ENCODE results near the gene RAB27A.

Gene RAB27A

GRCh38 chr15:55170361-55170760 is 119.3 kb downstream of the RAB27A start:
- no peaks in the 10 kb centered on the region for H3K79me2 ChIP-seq (ENCODE audit: low read length)
- TF ChIP-seq CTCF (IDR thresholded peaks at IDR 0.05; ENCODE audit: low read length) (no peak), EZH2phosphoT487 (IDR thresholded peaks at IDR 0.05; ENCODE audit: low read length) (no peak), EZH2 (optimal IDR thresholded peaks at IDR 0.05; ENCODE audit: low read depth, low read length) (no peak)
- DNase-seq: no peak
- no peaks in the 10 kb centered on the region for H3K4me1 ChIP-seq (ENCODE audit: low read length)
- no peaks in the 10 kb centered on the region for H3K27me3 ChIP-seq (replicated peaks; ENCODE audit: insufficient read depth, low read length)
- H3K4me3 ChIP-seq (ENCODE audit: low read length): no peak overlapping the region
- no peak overlapping the region for H3K9ac ChIP-seq (ENCODE audit: low read length)
- H3K27ac ChIP-seq (ENCODE audit: low read length): no peak overlapping the region
- H3K4me2 ChIP-seq (ENCODE audit: low read depth, low read length): no peak overlapping the region
- H4K20me1 ChIP-seq (ENCODE audit: insufficient read depth, low read length): no peaks in the 10 kb centered on the region
- H3K36me3 ChIP-seq (replicated peaks; ENCODE audit: insufficient read depth, low read length): no peaks in the 10 kb centered on the region
- H3F3A ChIP-seq (ENCODE audit: insufficient read depth, low read length): no peaks in the 10 kb centered on the region
- H2AFZ ChIP-seq (ENCODE audit: low read length): no peak overlapping the region
- no peaks in the 10 kb centered on the region for H3K9me2 ChIP-seq (replicated peaks; ENCODE audit: insufficient read depth, low read length)
- H3K9me3 ChIP-seq (replicated peaks; ENCODE audit: insufficient read depth, low read length): no peaks in the 10 kb centered on the region

- H3K27me3 ChIP-seq (replicated peaks; ENCODE audit: insufficient read depth, low read length): no peaks in the 10 kb centered on the region
- H2AFZ ChIP-seq (ENCODE audit: low read length): no peak overlapping the region
- TF ChIP-seq EZH2phosphoT487 (IDR thresholded peaks at IDR 0.05; ENCODE audit: low read length) (no peak), EZH2 (optimal IDR thresholded peaks at IDR 0.05; ENCODE audit: low read depth, low read length) (no peak), CTCF (IDR thresholded peaks at IDR 0.05; ENCODE audit: low read length) (peak; percentile 92)
- no peaks in the 10 kb centered on the region for H4K20me1 ChIP-seq (ENCODE audit: insufficient read depth, low read length)
- peak; percentile 71 for DNase-seq
- no peaks in the 10 kb centered on the region for H3K36me3 ChIP-seq (replicated peaks; ENCODE audit: insufficient read depth, low read length)
- no peak overlapping the region for H3K4me2 ChIP-seq (ENCODE audit: low read depth, low read length)
- H3F3A ChIP-seq (ENCODE audit: insufficient read depth, low read length): no peaks in the 10 kb centered on the region
- no peaks in the 10 kb centered on the region for H3K9me2 ChIP-seq (replicated peaks; ENCODE audit: insufficient read depth, low read length)
- no peak overlapping the region for H3K9ac ChIP-seq (ENCODE audit: low read length)
- H3K27ac ChIP-seq (ENCODE audit: low read length): no peak overlapping the region
- H3K79me2 ChIP-seq (ENCODE audit: low read length): no peaks in the 10 kb centered on the region
- no peaks in the 10 kb centered on the region for H3K4me1 ChIP-seq (ENCODE audit: low read length)
- no peak overlapping the region for H3K4me3 ChIP-seq (ENCODE audit: low read length)
- no peaks in the 10 kb centered on the region for H3K9me3 ChIP-seq (replicated peaks; ENCODE audit: insufficient read depth, low read length)
Measured at GRCh38 chr15:55168350-55168974, 121.2 kb downstream of the RAB27A start.

- Histone ChIP-seq H2AFZ (ENCODE audit: low read length) (no peak overlapping the region), H3K9me2 (replicated peaks; ENCODE audit: insufficient read depth, low read length) (no peaks in the 10 kb centered on the region), H3K4me1 (ENCODE audit: low read length) (no peaks in the 10 kb centered on the region), H4K20me1 (ENCODE audit: insufficient read depth, low read length) (no peaks in the 10 kb centered on the region), H3K9ac (ENCODE audit: low read length) (no peak overlapping the region), H3K4me3 (ENCODE audit: low read length) (no peak overlapping the region), H3K9me3 (replicated peaks; ENCODE audit: insufficient read depth, low read length) (no peaks in the 10 kb centered on the region), H3K27me3 (replicated peaks; ENCODE audit: insufficient read depth, low read length) (no peaks in the 10 kb centered on the region), H3K27ac (ENCODE audit: low read length) (no peak overlapping the region), H3K4me2 (ENCODE audit: low read depth, low read length) (no peak overlapping the region), H3F3A (ENCODE audit: insufficient read depth, low read length) (no peaks in the 10 kb centered on the region), H3K36me3 (replicated peaks; ENCODE audit: insufficient read depth, low read length) (no peaks in the 10 kb centered on the region), H3K79me2 (ENCODE audit: low read length) (no peaks in the 10 kb centered on the region)
- TF ChIP-seq CTCF (IDR thresholded peaks at IDR 0.05; ENCODE audit: low read length) (no peak), EZH2 (optimal IDR thresholded peaks at IDR 0.05; ENCODE audit: low read depth, low read length) (no peak), EZH2phosphoT487 (IDR thresholded peaks at IDR 0.05; ENCODE audit: low read length) (no peak)
- DNase-seq: no peak
Measured at GRCh38 chr15:55164284-55164683, 125.3 kb downstream of the RAB27A start.
